HUES6 (cell line): ENCODE data around the gene MB21D2.

Experiments used
- H3K27ac ChIP-seq: 2 replicates; pipeline ENCODE4 v1.7.0; 2013; ENCODE audit warnings: low read depth, mild to moderate bottlenecking, low read length, inconsistent platforms
- H3K27me3 ChIP-seq: 2 replicates; pipeline ENCODE4 v1.6.1; 2013; ENCODE audit warnings: low read length; ENCODE audit not compliant: control insufficient read depth, insufficient read depth
- H3K36me3 ChIP-seq: 2 replicates; pipeline ENCODE4 v1.6.1; 2013; ENCODE audit warnings: low read length; ENCODE audit not compliant: control insufficient read depth, insufficient read depth
- H3K4me1 ChIP-seq: 2 replicates; pipeline ENCODE4 v1.6.1; 2013; ENCODE audit warnings: low read length; ENCODE audit not compliant: control insufficient read depth, insufficient read depth
- H3K4me3 ChIP-seq: 2 replicates; pipeline ENCODE4 v1.5.1; 2013; ENCODE audit warnings: low read depth, low read length
- H3K9ac ChIP-seq: one replicate; pipeline ENCODE4 v1.6.1; 2013; ENCODE audit warnings: mild to moderate bottlenecking, low read length
- H3K9me3 ChIP-seq: 2 replicates; pipeline ENCODE4 v1.6.1; 2013; ENCODE audit warnings: low read depth, low read length; ENCODE audit not compliant: control insufficient read depth, insufficient read depth

Gene MB21D2

GRCh38 chr3:192747145-192747544, 170.5 kb downstream of the MB21D2 start:
- H3K27me3 ChIP-seq, result no peaks in the 10 kb centered on the region
- peaks cover 6% of the 10 kb centered on the region; the same call in 1 of the 2 replicates for H3K9me3 ChIP-seq
- no peak overlapping the region for H3K27ac ChIP-seq
- peaks cover 24% of the 10 kb centered on the region for H3K4me1 ChIP-seq
- H3K9ac ChIP-seq, result no peak overlapping the region
- no peak overlapping the region for H3K4me3 ChIP-seq
- no peaks in the 10 kb centered on the region for H3K36me3 ChIP-seq
